ENCODE results near the gene RAET1G. TPM values are rescaled to one million over a fixed set of nuclear protein-coding genes. Genes with fewer than 3 reads are reported as not detected.

Gene RAET1G
- total and polyA plus RNA-seq, 9 of the 15 experiments (the other 6 are each of a cell fraction or from before 2014, with no cell fraction given), result 0.11 TPM; not detected in 8

GRCh38 chr6:149881860-149882259, 41.1 kb downstream of the RAET1G start:
- H3K36me3 ChIP-seq (ENCODE audit: control insufficient read depth, insufficient read depth, low read length), result no peaks in the 10 kb centered on the region
- ChIA-PET POLR2A (no interaction called here), CTCF (ENCODE audit: low intra/inter-chr PET ratio) (no interaction called here)
- no peak overlapping the region for H3K4me3 ChIP-seq
- H3K27me3 ChIP-seq (ENCODE audit: control insufficient read depth in 2 of 2, insufficient read depth in 2 of 2, low read length in 2 of 2), result peaks cover 41 to 44% of the 10 kb centered on the region in 2 experiments; a peak in 4 of 5 replicates
- WGBS (ENCODE audit: insufficient coverage, low coverage, missing lambda C conversion rate), result 2% methylated on average over 2 of the region's 2 CpGs
- FAIRE-seq, result no peak
- ATAC-seq, result no peak
- H4K20me1 ChIP-seq (replicated peaks; ENCODE audit: control insufficient read depth, insufficient read depth, low read length), result no peaks in the 10 kb centered on the region
- no peaks in the 10 kb centered on the region for H3K79me2 ChIP-seq (ENCODE audit: control insufficient read depth, insufficient read depth, low read length)
- in situ Hi-C loops (cut with MboI) (no loop called here), intact Hi-C loops (cut with micrococcal nuclease) (no loop called here)
- no peak overlapping the region for H3K27ac ChIP-seq (ENCODE audit: extremely low read depth, low read depth, low read length)
- no peak overlapping the region for H3K4me2 ChIP-seq (ENCODE audit: insufficient read depth, low read length)
- H3K9me3 ChIP-seq (replicated peaks; ENCODE audit: control insufficient read depth, insufficient read depth, low read depth, low read length), result no peaks in the 10 kb centered on the region
- H2AFZ ChIP-seq (ENCODE audit: low read depth, low read length), result no peak overlapping the region
- no peak for DNase-seq (ENCODE audit: extremely low read depth in 1 of 4, low spot score in 3 of 4)
- H3K4me1 ChIP-seq (replicated peaks in 1 of 2; ENCODE audit: control insufficient read depth in 2 of 2, insufficient read depth in 2 of 2, low read length in 2 of 2), result no peaks in the 10 kb centered on the region
- no TSS peak for BruUV-seq (replicated peaks)
- H3K9me1 ChIP-seq (ENCODE audit: control insufficient read depth, insufficient read depth, low read length), result no peaks in the 10 kb centered on the region
- no peak overlapping the region for H3K9ac ChIP-seq (ENCODE audit: insufficient read depth in 1 of 2, low read depth in 2 of 2, low read length in 2 of 2)
- no peak for TF ChIP-seq NFYB (IDR thresholded peaks at IDR 0.05; ENCODE audit: extremely low read depth, insufficient read length)
- TF ChIP-seq ZNF583 (CRISPR knock-in tag; IDR thresholded peaks at IDR 0.05), result no peak
- no peak for TF ChIP-seq ZNF263 (CRISPR knock-in tag; IDR thresholded peaks at IDR 0.05; ENCODE audit: borderline replicate concordance)
- TF ChIP-seq MYBL2 (IDR thresholded peaks at IDR 0.05; ENCODE audit: low read depth), result no peak
- no peak for TF ChIP-seq MYBL2 (CRISPR knock-in tag; IDR thresholded peaks at IDR 0.05; ENCODE audit: borderline replicate concordance)
- peak; percentile 21; the same call in 1 of the 2 replicates for TF ChIP-seq BCOR (IDR thresholded peaks at IDR 0.05)
- TF ChIP-seq THRB (CRISPR knock-in tag; conservative IDR thresholded peaks at IDR 0.05), result no peak
- TF ChIP-seq ESRRB (CRISPR knock-in tag; IDR thresholded peaks at IDR 0.05; ENCODE audit: borderline replicate concordance), result no peak
- no peak for TF ChIP-seq SMARCA5 (IDR thresholded peaks at IDR 0.05)
- no peak for TF ChIP-seq LCOR (CRISPR knock-in tag; IDR thresholded peaks at IDR 0.05)
- no peak for TF ChIP-seq ZBTB11 (CRISPR knock-in tag; IDR thresholded peaks at IDR 0.05)
- no peak for TF ChIP-seq GTF2F1 (IDR thresholded peaks at IDR 0.05; ENCODE audit: low read depth, low read length)
- TF ChIP-seq NCOA4 (IDR thresholded peaks at IDR 0.05; ENCODE audit: partially characterized antibody), result no peak
- TF ChIP-seq MCM2 (IDR thresholded peaks at IDR 0.05; ENCODE audit: low read depth), result no peak
- TF ChIP-seq CTBP1 (IDR thresholded peaks at IDR 0.05; ENCODE audit: borderline replicate concordance), result no peak
- peak; percentile 83 for TF ChIP-seq ZNF146 (CRISPR knock-in tag; IDR thresholded peaks at IDR 0.05; ENCODE audit: unreplicated experiment)
- no peak for TF ChIP-seq TOE1 (IDR thresholded peaks at IDR 0.05; ENCODE audit: borderline replicate concordance)
- no peak for TF ChIP-seq TOE1 (CRISPR knock-in tag; IDR thresholded peaks at IDR 0.05; ENCODE audit: borderline replicate concordance, low read depth)
- TF ChIP-seq NFRKB (IDR thresholded peaks at IDR 0.05; ENCODE audit: low read depth), result no peak
- peak; percentile 13 for TF ChIP-seq RBM25 (IDR thresholded peaks at IDR 0.05; ENCODE audit: low read depth, low read length, severe bottlenecking)
- TF ChIP-seq MED1 (CRISPR knock-in tag; IDR thresholded peaks at IDR 0.05; ENCODE audit: borderline replicate concordance), result no peak
